SHP77 (cell line): ENCODE results near the gene NYAP1.
"Not testable (repeated sequence)": the region's sequence is repeated elsewhere in the genome, so short reads cannot be mapped to it uniquely, and the experiment has no call there.

Experiments used
- DNase-seq, 2 experiments: peaks; one replicate each; lab custom pipeline; 2025; lab: John Stamatoyannopoulos, UW

NYAP1 gene

GRCh38 chr7:100513212-100513810 is 29.6 kb downstream of the NYAP1 start:
- DNase-seq, result no peak

- DNase-seq, result no peak
Measured at GRCh38 chr7:100515072-100515532, 31.4 kb downstream of the NYAP1 start.

- no peak for DNase-seq
Measured at GRCh38 chr7:100516135-100516812, 32.5 kb downstream of the NYAP1 start.

GRCh38 chr7:100517305-100517704 is 33.6 kb downstream of the NYAP1 start:
- DNase-seq, result no peak

GRCh38 chr7:100519580-100519979 is 35.9 kb downstream of the NYAP1 start:
- DNase-seq, result no peak

- DNase-seq, result no peak
Measured at GRCh38 chr7:100520138-100520537, 36.4 kb downstream of the NYAP1 start.

GRCh38 chr7:100521076-100521475 is 37.3 kb downstream of the NYAP1 start:
- no peak for DNase-seq

GRCh38 chr7:100521909-100522593 is 38.3 kb downstream of the NYAP1 start:
- not testable (repeated sequence) for DNase-seq

- not testable (repeated sequence) for DNase-seq
Measured at GRCh38 chr7:100523192-100523591, 39.5 kb downstream of the NYAP1 start.

GRCh38 chr7:100528108-100528866 is 44.6 kb downstream of the NYAP1 start:
- DNase-seq, result not testable (repeated sequence)

GRCh38 chr7:100532165-100533022 is 48.7 kb downstream of the NYAP1 start:
- no peak for DNase-seq

GRCh38 chr7:100535982-100536381 is 52.3 kb downstream of the NYAP1 start:
- not testable (repeated sequence) for DNase-seq

GRCh38 chr7:100536695-100537094 is 53.0 kb downstream of the NYAP1 start:
- not testable (repeated sequence) for DNase-seq

- DNase-seq, result no peak
Measured at GRCh38 chr7:100538348-100538653, 54.6 kb downstream of the NYAP1 start.

- DNase-seq, result peak; percentile 98 to 99
Measured at GRCh38 chr7:100538654-100539435, 55.1 kb downstream of the NYAP1 start, which contains the start of gene AGFG2. TSS of gene AGFG2 (plus strand) at chr7:100539203. CDS start at chr7:100539347, 144 bp downstream.

- DNase-seq, result no peak
Measured at GRCh38 chr7:100539436-100540006, 55.8 kb downstream of the NYAP1 start.

GRCh38 chr7:100540073-100540723 is 56.5 kb downstream of the NYAP1 start:
- DNase-seq, result no peak

- not testable (repeated sequence) for DNase-seq
Measured at GRCh38 chr7:100541309-100541708, 57.6 kb downstream of the NYAP1 start.

- no peak for DNase-seq
Measured at GRCh38 chr7:100543586-100543985, 59.9 kb downstream of the NYAP1 start.

- DNase-seq, result no peak
Measured at GRCh38 chr7:100544386-100544785, 60.7 kb downstream of the NYAP1 start.
